K562 (cell line): ENCODE results near the gene OSCP1. TPM values are rescaled to one million over a fixed set of nuclear protein-coding genes. Genes with fewer than 3 reads are reported as not detected.

Source experiments
- E2F6 ChIP-seq, 2 experiments: IDR thresholded peaks; 2 replicates each; pipeline ENCODE4 v1.6.1; 2011; ENCODE audit warnings: borderline replicate concordance in 1 of 2, control low read depth in 1 of 2, low read depth in 1 of 2, low read length in 1 of 2, mild to moderate bottlenecking in 1 of 2, mixed read lengths in 1 of 2, moderate library complexity in 1 of 2; ENCODE audit not compliant: insufficient read depth in 1 of 2, insufficient read length in 1 of 2, poor library complexity in 1 of 2, severe bottlenecking in 1 of 2; ENCODE audit errors: extremely low read depth in 1 of 2
- EHMT2 ChIP-seq: fragments of 450-650 bp; IDR thresholded peaks from 2 replicates; pipeline ENCODE4 v1.6.1; 2018; ENCODE audit warnings: antibody characterized with exemption
- ILF3 ChIP-seq: fragments of 450-650 bp; IDR thresholded peaks from 2 replicates; pipeline ENCODE4 v1.6.1; 2018; ENCODE audit warnings: antibody characterized with exemption, mild to moderate bottlenecking, moderate library complexity, borderline replicate concordance
- JUN ChIP-seq, 2 experiments: sonication (generic) in 1 of 2; formaldehyde crosslinking in 1 of 2; IDR thresholded peaks; 2 replicates each; pipeline versions ENCODE4 v1.6.1 to v1.8.0; 2012 to 2022; ENCODE audit warnings: borderline replicate concordance in 2 of 2, mild to moderate bottlenecking in 2 of 2, improper control_type of control experiment in 1 of 2, low read depth in 1 of 2, low read length in 1 of 2, missing genetic modification reagents in 1 of 2
- MAFG ChIP-seq: fragments of 450-650 bp; conservative IDR thresholded peaks from 2 replicates; pipeline ENCODE4 v1.6.1; 2016; ENCODE audit warnings: missing genetic modification characterization, missing compliant biosample characterization
- MAFK ChIP-seq: IDR thresholded peaks from 2 replicates; pipeline ENCODE4 v1.6.1; 2011; ENCODE audit warnings: low read length, improper control_type of control experiment
- NEUROD1 ChIP-seq: fragments of 150-350 bp; IDR thresholded peaks from 2 replicates; pipeline ENCODE4 v1.6.1; 2014; ENCODE audit warnings: borderline replicate concordance, low read length, low read depth; ENCODE audit not compliant: partially characterized antibody
- NFE2 ChIP-seq: IDR thresholded peaks from 2 replicates; pipeline ENCODE4 v1.6.1; 2014; ENCODE audit warnings: antibody characterized with exemption, low read depth
- NFIX ChIP-seq: fragments of 250-450 bp; sonication (Bioruptor Pico); IDR thresholded peaks from 2 replicates; pipeline ENCODE4 v1.4.0; 2020; ENCODE audit warnings: low read depth, mild to moderate bottlenecking, moderate library complexity
- NKRF ChIP-seq: fragments of 450-650 bp; IDR thresholded peaks from 2 replicates; pipeline ENCODE4 v1.6.1; 2016; ENCODE audit warnings: borderline replicate concordance
- POLR2A ChIP-seq: fragments of 450-650 bp; conservative IDR thresholded peaks from 2 replicates; pipeline ENCODE4 v1.6.1; 2016
- POLR2B ChIP-seq: fragments of 450-650 bp; IDR thresholded peaks from 2 replicates; pipeline ENCODE4 v1.6.1; 2018; ENCODE audit warnings: low read depth; ENCODE audit not compliant: partially characterized antibody
- SAFB2 ChIP-seq: fragments of 200-400 bp; formaldehyde crosslinking; IDR thresholded peaks from 2 replicates; pipeline ENCODE4 v1.6.1; 2018; ENCODE audit warnings: borderline replicate concordance, low read length, low read depth, moderate library complexity; ENCODE audit not compliant: severe bottlenecking
- TRIM28 ChIP-seq: fragments of 450-650 bp; IDR thresholded peaks from 2 replicates; pipeline ENCODE4 v1.6.1; 2017
- ZFP1 ChIP-seq: fragments of 450-650 bp; formaldehyde crosslinking; IDR thresholded peaks from 2 replicates; pipeline ENCODE4 v1.4.0; 2020; ENCODE audit warnings: mild to moderate bottlenecking, mixed read lengths
- polyA plus RNA-seq, 8 experiments: library from polyadenylated mRNA; depleted of rRNA in 4 of 8; stranded (reverse) in 5 of 8; unstranded in 3 of 8; fragments of >200 nt; fragmentation: Nextera tagmentation in 2 of 8; fragmentation: Illumina TruSeq in 1 of 8; extraction: Ambion mirVana in 2 of 8; extraction: Trizol in 1 of 8; gene quantifications; 2 replicates each; pipeline versions ENCODE4 v1.2.1 to v1.2.3, GENCODE V29; 2011 to 2014; ENCODE audit warnings: inconsistent platforms in 1 of 8, missing spikeins in 1 of 8
- total RNA-seq, 7 experiments: library from RNA; depleted of rRNA in 6 of 7; stranded (reverse); fragments of >200 nt in 6 of 7; fragmentation: Illumina TruSeq in 2 of 7; extraction: Trizol in 2 of 7; gene quantifications; 2 replicates each; pipeline versions ENCODE4 v1.2.1 to v1.2.3, GENCODE V29; 2011 to 2021; ENCODE audit warnings: low replicate concordance in 1 of 7
- TF ChIP-seq, protein P1 (sequence below): fragments of 450-650 bp; IDR thresholded peaks from 2 replicates; pipeline ENCODE4 v1.6.1; 2016; ENCODE audit warnings: low read depth

The OSCP1 gene
- total and polyA plus RNA-seq, 9 of the 15 experiments (the other 6 are each of a cell fraction or from before 2014, with no cell fraction given), result 0.15 to 0.40 (median 0.33) TPM; not detected in 5

- TF ChIP-seq NKRF (peak; percentile 66; the same call in 1 of the 2 replicates), MAFG (tag) (no peak), JUN (IDR thresholded peaks at IDR 0.05; ENCODE audit: borderline replicate concordance, low read depth, low read length) (no peak), JUN (CRISPR knock-in tag; IDR thresholded peaks at IDR 0.05; ENCODE audit: borderline replicate concordance) (no peak), ILF3 (no peak), EHMT2 (no peak), TRIM28 (peak; percentile 59; the same call in 1 of the 2 replicates), NFE2 (no peak), SAFB2 (no peak), ZFP1 (CRISPR knock-in tag) (no peak), MAFK (peak; percentile 23; the same call in 1 of the 2 replicates), NFIX (CRISPR knock-in tag) (no peak), NEUROD1 (peak; percentile 55), POLR2A (peak; percentile 96), POLR2B (peak; percentile 85), E2F6 (IDR thresholded peaks at IDR 0.05; ENCODE audit: borderline replicate concordance in 1 of 2, extremely low read depth in 1 of 2, insufficient read depth in 1 of 2, insufficient read length in 1 of 2, low read depth in 1 of 2, low read length in 1 of 2, poor library complexity in 1 of 2, severe bottlenecking in 1 of 2) (peak; percentile 5 to 41)
- TF ChIP-seq, protein P1, sequence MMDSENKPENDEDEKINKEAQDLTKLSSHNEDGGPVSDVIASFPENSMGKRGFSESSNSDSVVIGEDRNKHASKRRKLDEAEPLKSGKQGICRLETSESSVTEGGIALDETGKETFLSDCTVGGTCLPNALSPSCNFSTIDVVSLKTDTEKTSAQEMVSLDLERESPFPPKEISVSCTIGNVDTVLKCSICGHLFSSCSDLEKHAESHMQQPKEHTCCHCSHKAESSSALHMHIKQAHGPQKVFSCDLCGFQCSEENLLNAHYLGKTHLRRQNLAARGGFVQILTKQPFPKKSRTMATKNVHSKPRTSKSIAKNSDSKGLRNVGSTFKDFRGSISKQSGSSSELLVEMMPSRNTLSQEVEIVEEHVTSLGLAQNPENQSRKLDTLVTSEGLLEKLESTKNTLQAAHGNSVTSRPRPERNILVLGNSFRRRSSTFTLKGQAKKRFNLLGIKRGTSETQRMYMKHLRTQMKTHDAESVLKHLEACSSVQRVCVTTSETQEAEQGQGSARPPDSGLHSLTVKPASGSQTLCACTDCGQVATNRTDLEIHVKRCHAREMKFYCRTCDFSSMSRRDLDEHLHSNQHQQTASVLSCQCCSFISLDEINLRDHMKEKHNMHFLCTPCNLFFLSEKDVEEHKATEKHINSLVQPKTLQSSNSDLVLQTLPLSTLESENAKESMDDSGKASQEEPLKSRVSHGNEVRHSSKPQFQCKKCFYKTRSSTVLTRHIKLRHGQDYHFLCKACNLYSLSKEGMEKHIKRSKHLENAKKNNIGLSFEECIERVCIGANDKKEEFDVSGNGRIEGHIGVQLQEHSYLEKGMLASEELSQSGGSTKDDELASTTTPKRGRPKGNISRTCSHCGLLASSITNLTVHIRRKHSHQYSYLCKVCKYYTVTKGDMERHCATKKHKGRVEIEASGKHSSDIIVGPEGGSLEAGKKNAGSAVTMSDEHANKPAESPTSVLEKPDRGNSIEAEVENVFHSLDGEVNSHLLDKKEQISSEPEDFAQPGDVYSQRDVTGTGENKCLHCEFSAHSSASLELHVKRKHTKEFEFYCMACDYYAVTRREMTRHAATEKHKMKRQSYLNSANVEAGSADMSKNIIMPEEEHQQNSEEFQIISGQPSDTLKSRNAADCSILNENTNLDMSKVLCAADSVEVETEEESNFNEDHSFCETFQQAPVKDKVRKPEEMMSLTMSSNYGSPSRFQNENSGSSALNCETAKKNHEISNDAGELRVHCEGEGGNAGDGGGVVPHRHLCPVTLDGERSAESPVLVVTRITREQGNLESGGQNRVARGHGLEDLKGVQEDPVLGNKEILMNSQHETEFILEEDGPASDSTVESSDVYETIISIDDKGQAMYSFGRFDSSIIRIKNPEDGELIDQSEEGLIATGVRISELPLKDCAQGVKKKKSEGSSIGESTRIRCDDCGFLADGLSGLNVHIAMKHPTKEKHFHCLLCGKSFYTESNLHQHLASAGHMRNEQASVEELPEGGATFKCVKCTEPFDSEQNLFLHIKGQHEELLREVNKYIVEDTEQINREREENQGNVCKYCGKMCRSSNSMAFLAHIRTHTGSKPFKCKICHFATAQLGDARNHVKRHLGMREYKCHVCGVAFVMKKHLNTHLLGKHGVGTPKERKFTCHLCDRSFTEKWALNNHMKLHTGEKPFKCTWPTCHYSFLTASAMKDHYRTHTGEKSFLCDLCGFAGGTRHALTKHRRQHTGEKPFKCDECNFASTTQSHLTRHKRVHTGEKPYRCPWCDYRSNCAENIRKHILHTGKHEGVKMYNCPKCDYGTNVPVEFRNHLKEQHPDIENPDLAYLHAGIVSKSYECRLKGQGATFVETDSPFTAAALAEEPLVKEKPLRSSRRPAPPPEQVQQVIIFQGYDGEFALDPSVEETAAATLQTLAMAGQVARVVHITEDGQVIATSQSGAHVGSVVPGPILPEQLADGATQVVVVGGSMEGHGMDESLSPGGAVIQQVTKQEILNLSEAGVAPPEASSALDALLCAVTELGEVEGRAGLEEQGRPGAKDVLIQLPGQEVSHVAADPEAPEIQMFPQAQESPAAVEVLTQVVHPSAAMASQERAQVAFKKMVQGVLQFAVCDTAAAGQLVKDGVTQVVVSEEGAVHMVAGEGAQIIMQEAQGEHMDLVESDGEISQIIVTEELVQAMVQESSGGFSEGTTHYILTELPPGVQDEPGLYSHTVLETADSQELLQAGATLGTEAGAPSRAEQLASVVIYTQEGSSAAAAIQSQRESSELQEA, result 0 out of 2 replicates have a peak, but pooled peaks have one; percentile 20
These were observed 49.2 kb downstream of the OSCP1 start (continued) for GRCh38 chr1:36400825-36401601.
